ENCODE measurements around the gene UBE3D.
"Not testable (repeated sequence)": the region's sequence is repeated elsewhere in the genome, so short reads cannot be mapped to it uniquely, and the experiment has no call there.

UBE3D gene

GRCh38 chr6:82875573-82876185 is 190.0 kb downstream of the UBE3D start:
- DNase-seq = no peak

GRCh38 chr6:82874867-82875266 is 190.8 kb downstream of the UBE3D start:
- DNase-seq = no peak

- no peak for DNase-seq
Observed at GRCh38 chr6:82872185-82872584, 193.5 kb downstream of the UBE3D start.

- no peak for DNase-seq
Observed at GRCh38 chr6:82870582-82871172, 195.0 kb downstream of the UBE3D start.

GRCh38 chr6:82869493-82869892 is 196.1 kb downstream of the UBE3D start:
- DNase-seq = no peak

- no peak for DNase-seq
Observed at GRCh38 chr6:82867946-82868345, 197.7 kb downstream of the UBE3D start.

GRCh38 chr6:82866446-82866845 is 199.2 kb downstream of the UBE3D start:
- no peak for DNase-seq

GRCh38 chr6:82865461-82865860 is 200.2 kb downstream of the UBE3D start:
- DNase-seq = no peak

GRCh38 chr6:82863781-82864180 is 201.9 kb downstream of the UBE3D start:
- no peak for DNase-seq

GRCh38 chr6:82862543-82862942 is 203.1 kb downstream of the UBE3D start:
- DNase-seq = no peak

- no peak for DNase-seq
Observed at GRCh38 chr6:82861121-82861520, 204.5 kb downstream of the UBE3D start.

GRCh38 chr6:82856077-82856476 is 209.6 kb downstream of the UBE3D start:
- DNase-seq = not testable (repeated sequence)

GRCh38 chr6:82852904-82853303 is 212.7 kb downstream of the UBE3D start:
- not testable (repeated sequence) for DNase-seq

- DNase-seq = no peak
Observed at GRCh38 chr6:82843291-82843885, 222.3 kb downstream of the UBE3D start.

GRCh38 chr6:82842721-82843120 is 222.9 kb downstream of the UBE3D start:
- DNase-seq = no peak

Measured in amygdala (tissue), 56 donors.